ENCODE data around the gene FAM53A.

FAM53A gene

DNA sequence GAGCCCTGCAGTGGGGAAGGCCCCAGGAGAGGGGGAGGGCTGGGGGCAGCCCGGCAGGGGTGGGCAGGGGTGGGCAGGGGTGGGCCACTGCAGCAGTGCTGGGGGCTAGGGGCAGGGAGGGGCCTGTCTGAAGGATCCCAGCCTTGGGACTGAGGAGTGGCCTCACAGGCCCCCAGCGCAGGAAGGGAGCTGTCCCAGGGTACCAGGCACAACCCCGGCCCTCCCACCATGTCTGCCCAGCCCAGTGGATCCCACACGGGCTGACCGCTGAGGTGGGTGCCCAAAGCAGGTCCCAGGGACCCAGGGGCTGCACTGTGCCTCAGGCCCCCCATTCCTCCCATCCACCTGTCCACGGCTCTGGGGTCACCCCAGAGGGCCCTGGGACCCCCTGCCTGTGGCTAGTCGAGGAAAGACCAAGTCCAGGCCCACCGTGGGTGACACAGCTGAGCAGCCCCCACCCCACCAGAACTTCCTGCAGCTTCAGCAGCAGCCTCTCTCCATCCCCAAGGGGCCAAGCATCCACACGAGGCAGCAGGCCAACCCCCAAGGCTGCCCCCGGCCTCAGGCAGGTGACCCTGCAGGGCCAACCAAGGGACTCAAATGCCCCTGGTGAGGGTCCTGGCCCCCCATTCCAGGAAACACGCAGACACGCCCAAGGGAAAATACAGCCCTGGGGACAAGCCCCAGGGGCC is 46.4 kb downstream of the FAM53A start:
- no peak for DNase-seq

DNA sequence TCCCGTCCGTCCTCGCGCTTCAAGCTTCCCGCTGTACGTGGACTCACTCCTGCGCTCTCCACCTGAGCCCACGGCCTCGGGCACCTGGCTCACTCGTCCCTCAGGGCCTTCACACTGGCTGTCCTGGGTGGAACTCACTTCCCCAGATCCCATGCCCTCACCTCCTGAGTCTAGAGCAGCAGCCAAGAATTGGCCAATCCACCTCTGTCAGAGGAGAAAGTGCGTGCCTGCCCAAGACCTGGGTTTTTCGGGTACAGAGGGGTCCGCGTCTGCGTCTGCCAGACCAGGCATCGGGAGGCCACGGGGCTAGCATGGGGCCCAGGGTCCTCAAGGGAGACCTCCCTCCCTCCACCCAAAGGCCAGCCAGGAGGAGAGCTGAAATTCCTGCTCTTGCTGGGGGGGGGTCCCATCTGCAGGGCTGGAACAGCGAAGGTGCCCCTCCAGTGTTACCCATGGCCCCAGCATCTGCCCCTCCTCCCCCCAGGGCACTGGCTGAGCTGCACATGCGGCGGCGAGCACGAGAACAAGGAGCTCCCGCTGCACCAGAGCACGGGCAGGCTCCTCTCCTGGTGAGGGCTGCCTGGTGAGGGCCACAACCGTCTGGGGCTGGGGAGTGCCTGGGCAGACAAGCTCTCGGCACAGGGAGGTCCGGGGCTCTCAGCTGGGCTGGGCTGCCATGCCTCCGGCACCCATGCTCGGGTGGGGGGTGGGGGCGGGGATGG is 47.5 kb downstream of the FAM53A start:
- no peak for DNase-seq

DNA sequence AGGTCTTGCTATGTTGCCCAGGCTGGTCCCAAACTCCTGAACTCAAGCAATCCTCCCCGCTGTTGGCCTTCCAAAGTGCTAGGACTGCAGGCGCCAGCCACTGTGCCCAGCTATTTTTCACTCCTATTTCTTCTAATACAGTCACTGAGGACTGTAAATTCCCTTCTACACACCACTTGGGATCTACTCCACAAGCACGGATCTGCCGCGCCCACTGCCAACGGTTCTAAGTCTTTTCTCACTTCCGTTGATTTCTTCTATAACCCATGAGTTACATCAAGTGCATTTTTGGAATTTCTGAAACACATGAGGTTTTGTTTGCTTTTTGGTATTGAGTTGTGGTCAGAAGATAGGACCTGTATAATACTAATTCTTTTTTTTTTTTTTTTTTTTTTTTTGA is 48.6 kb downstream of the FAM53A start:
- DNase-seq: no peak

DNA sequence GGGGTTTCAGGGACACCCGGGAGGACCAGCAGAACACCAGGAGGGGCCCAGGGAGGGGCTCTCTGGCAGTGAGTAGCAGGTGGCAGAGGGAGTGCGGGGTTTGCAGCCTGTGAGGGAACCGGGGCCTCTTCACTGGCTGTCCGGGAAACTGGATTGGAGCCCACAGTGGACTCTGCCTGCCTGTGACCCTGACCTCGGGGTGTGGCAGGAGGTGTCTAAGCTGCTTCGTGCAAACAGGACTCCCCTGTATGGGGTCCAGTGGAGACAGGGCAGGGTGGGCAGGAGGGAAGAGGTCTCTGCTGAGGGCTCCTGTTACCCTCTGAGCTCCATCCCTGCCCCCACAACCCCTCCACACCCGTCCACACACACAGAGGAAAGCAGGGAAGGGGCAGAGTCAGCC is 50.1 kb downstream of the FAM53A start:
- DNase-seq: no peak

DNA sequence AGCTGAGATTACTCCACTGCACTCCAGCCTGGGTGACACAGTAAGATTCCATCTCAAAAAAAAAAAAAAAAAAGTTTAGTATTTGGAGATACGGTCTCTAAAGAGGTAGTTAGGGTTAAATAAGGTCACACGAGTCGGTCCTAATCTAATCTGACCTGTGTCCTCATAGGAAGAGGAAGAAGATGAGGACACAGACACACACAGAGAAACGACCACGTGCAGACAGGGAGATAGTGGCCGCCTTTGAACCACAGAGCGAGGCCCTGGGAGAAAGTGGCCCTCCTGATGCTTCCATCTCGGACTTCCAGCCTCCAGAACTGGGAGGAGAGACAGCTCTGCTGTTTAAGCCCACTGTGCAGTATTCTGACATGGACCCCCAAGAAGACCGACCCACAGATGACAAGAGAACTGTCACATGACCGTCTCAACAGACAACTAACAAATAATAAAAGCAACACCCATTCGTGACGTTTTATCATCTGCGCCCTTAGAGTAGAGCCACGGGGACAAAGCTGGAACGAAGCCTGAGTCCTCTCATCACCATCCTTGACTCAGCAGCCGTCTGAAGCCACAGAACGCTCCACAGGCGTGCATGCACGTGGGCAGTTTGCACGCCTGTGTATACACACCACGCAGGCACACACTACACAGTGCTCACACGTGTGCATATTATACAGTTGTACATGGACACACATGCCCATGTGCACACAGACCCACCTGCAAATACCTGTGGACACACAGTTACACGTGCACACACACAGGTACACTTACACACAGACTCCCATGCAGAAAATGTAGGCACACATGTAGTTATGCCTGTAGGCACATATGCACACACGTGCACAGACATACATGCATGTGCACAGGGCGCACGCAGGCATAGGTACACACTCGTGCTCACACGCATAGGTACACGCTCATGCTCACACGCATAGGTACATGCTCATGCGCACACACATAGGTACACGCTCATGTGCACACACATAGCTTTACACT is 51.7 kb downstream of the FAM53A start:
- DNase-seq: no peak

DNA sequence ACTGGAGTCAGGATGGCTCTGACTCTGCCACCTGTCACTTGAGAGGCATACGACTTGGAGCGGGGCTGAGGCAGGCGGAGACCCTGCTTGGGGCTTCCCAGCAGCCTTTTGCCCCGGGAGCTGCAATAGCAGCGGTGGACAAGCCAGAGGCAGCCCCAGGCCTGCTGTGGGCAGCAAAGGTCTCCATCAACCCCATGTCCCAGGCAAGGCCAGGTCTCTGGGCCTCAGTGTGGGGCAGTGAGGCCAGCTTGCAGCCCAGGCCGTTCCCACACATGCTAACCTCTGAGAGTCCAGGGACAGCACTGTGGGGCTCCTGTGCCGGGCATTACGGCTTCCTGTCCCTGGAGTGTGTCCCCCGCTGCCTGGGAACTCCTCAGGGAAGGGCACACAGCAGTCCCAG is 53.0 kb downstream of the FAM53A start:
- no peak for DNase-seq

DNA sequence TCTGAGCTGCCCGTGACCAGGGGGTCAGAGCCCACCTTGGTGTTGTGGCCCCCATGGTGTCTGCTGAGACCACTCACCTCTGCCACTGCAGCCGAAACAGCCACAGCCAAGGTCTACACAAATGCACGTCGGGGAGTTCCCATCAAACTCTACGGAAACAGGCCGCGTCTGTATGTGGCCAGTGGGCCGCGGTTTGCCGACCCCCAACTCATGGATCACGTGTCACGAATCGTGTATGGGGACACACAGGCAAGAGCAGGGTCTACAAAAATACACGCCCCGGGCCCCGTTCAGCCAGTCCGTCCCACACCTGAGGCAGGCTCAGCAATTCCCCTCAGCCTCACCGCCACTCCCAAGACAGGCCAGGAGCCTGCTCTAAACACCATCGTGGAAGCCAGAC is 53.8 kb downstream of the FAM53A start:
- no peak for DNase-seq

DNA sequence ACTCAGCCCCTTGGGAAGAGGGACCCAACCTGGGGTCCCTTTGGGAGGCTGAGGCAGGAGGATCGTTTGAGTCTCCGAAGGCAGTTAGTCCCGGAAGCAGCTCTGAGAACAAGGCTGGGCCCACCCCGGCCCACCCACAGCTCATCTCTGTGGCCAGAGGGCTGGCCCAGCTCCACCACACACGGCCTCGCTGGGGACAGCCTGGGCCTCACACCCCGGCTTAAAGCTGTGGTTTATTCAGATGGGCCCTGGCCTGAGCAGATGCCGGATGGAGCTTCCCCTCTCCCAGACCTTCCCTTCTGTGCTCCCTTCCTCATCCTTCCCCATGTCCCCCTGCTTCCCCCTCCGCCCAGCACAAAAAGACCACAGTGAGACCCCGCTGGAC is 54.4 kb downstream of the FAM53A start:
- DNase-seq: no peak

DNA sequence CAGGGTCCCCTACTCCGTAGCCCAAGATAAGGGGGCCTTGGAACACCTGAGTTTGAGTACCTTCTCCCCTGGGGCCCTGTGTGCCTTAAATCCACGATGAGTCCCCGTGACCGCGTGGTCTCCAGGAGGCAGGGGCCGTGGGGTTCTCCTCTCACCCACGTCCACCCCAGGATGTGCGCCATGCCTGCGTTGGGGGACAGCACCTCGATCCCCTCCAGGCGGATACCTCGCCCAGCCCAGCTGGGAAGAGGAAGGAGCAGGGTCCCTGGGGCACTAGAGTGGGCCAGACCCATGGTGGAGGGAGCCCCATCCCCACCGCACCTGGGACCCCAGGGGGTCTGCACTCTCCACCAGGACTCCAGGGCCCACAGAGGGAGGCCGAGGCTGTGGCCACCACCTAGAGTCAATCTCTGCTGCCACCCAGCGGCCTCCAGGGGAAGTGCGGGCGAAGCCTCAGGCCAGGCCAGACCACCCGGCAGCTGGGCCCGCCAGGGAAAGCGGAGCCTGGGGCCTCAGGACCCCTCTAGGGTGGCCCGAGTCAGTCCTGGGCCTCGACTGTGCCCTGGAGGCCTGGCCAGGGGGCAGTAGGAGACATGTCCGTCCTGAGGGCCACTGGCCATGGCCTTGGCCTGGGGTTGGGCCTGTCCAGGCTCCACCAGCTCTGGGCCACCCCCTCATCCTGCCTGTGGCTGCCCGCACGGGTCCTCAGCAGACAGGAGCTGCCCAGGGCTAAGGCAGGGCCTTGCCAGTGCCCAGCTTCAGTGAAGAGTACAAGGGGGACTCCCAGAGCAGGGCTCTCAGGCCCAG is 55.0 kb downstream of the FAM53A start:
- DNase-seq: no peak

DNA sequence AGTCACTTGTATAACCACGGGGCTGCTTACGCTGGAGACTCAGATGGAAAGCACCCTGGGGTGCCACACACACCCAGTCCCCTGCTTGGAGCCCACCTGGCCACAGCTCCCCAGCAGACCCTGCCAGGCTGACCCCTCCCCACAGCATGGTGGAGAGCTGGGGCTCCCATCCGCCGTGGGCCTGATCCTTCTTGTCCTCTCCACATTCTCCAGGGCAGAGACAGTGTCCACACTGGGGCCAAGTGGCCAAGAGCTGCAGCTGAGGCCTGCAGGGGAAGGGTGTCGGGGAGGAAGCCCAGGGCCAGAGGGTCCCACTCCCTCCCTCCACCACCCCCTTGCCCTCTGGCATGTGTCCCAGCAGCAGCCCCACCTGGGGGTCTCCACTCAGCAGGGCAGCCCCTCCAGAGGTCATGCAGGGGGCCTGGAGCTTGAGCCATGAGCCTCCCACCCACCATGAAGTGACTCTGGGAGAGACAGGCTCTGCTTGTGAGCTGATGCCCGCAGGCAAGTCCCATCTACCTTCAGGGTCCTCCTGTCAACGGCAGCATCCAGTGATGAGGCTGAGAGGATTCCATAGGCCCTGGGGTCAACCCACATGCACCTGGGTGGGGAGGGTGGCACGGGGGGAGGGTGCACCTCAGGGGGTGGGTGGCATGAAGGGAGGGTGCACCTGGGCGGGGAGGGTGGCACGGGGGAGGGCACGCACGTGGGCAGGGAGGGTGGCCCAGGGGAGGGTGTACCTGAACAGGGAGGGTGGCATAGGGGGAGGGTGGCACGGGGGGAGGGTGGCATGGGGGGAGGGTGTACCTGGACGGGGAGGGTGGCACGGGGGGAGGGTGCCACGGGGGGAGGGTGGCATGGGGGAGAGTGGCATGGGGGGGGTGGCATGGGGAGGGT is 56.4 kb downstream of the FAM53A start:
- DNase-seq: no peak

DNA sequence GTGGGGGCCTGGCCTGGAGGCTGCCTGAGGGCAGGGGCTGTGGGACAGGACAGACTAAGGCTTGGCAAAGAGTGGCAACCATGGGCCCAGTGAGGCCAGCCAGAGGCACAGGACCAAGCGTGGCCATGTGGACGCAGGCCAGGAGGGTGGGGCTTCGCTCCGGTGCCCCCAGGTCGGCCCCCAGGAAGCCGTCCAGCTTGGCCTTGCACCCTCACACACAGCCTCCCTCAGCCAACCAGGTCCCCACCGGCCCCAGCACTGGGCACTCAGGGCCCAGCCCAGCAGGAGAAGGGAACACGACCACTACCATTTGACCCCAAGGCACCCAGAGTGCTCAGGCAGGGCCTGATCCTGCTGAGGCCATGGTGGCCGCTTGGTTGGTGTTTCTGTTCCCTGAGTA is 57.2 kb downstream of the FAM53A start:
- no peak for DNase-seq

DNA sequence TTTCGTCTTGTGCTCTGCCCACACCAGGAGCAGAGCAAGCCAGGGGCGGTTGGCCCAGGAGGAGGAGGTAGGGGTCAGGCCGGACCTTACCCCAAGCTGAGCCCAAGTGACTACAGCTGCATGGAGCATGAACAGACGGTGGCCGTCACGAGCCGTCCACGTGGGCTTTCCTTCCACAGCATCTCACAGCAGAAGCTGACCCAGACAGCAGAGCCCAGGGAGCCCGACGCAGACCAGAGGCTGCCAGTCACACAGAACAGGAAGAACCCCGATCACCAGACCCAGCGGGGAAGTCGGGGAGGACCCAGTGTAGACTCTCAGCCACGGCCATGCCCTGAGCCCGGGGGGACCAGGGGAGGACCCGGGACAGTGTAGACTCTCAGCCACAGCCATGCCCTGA is 58.0 kb downstream of the FAM53A start:
- no peak for DNase-seq

DNA sequence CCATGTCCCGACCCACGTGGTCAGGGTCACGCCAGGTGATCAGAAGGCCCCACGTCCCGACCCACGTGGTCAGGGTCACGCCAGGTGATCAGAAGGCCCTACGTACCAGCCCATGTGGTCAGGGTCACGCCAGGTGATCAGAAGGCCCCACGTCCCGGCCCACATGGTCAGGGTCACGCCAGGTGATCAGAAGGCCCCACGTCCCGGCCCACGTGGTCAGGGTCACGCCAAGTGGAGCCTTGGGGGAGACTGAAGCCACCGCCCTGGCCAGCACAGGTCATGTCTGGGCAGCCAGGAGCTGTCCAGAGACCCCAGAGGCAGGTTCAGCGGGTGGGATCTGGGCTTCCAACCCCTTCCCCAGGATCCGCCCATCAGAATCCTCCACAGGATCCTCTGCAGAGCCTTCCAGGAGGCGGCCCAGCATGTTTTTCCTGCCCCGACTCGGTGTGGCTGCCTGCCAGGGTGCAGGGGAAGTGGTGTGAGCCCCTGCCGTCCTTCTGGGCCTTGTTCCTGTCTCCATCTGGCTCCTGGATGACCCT is 58.4 kb downstream of the FAM53A start:
- DNase-seq: no peak

DNA sequence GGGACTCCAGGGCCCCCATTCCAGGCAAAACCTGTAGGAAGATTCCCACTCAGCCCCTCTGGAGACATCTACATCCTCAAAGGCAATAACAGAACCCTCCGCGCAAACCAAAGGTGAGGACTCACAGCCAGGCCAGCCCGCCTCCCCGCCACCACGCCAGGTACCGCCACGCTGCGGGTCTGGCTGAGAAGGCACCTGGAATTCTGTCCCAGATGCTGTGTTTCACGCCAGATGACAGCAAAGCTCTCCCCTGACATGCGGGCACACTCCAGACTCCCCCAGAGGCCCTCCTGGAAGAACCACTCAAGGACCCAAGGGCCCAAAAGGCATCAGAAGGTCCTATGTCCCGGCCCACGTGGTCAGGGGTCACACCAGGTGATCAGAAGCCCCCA is 59.6 kb downstream of the FAM53A start:
- no peak for DNase-seq

DNA sequence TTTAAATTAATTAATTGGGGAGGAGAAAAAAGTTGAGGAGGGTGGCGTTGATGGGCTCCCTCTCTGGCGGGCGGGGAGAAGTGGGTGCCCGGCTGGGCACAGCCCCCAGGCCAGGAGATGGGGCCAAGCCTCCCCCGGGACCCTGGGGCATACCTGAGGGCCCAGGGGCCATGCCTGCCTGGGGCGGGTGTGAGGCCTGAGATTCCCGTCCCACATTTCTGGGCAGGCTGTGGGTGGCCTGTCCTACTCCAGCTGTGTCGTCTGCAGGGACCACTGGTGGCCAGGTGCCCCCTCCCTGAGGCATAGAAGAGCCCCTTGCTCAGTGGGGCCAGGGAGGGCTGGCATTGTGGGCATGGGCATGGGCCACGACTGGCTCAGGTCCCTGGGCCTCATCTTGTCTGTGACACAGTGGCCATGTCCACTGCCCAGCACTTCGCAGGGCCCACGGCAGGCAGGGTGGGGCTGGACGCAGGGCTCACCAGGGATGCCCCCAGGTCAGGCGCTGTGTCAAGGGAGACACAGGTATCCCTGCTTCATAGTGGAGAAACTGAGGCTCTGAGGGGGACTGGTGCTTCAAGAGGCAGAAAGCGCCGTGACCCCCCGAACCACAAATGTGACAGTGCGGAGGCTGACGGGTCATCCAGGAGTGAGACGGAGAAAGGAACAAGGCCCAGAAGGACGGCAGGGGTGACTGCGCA is 60.1 kb downstream of the FAM53A start:
- no peak for DNase-seq

DNA sequence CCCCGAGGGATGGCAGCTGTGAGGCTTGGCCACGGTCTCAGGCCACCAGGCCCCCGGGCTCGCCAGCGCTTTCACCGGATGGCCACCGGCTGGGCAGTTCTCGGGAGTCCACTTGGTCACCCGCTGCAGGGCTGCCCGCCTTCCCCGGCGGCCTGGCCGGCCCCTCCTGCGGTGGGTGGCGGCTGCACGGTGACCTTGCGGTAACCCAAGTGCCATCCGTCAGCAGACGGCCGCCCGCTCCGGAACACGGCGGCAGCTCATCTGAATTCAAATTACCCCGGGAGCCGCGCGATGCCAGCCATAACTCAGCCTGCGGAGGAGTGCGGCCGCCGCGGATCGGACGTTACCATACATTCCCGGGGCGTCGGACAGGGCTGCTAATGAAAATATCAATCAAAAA is 60.7 kb downstream of the FAM53A start:
- no peak for DNase-seq

DNA sequence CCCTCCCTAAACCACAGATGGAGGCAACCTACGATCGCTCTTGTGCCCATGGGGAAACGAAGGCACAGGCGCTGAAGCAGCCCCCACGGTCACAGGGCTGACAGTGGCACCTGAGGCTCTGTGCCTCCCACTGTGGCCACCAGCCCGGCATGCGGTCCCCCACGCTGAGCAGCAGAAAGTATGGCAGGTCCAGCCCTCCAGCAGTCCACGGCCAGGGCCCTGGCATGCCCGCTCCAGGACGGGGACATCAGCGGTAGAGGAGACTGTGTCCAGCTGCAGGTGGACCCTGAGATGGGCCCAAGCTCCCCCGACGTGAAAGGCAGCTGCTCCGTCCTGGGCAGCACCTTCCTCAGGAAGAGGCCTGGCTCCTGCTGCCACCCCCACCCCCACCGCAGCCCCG is 61.2 kb downstream of the FAM53A start:
- DNase-seq: no peak

DNA sequence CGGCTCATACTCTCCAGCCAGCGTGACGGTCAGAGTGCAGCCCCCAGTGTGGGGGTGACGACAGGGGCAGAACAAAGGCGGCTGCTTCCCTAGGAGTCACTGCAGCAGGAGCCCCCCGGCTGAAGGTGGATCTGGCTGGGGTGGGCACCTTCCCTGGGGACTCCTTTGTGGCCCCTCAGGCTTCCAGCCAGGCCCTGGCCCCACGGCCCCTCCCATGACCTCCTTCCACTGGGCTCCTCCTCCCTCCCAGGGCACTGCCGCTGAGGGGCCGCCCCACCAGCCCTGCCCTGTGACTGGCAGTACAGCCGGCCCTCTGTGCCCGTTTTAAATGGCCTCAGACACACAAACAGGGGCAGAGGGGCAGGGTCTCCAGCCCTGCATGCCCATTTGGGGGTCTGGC is 61.9 kb downstream of the FAM53A start:
- no peak for DNase-seq

DNA sequence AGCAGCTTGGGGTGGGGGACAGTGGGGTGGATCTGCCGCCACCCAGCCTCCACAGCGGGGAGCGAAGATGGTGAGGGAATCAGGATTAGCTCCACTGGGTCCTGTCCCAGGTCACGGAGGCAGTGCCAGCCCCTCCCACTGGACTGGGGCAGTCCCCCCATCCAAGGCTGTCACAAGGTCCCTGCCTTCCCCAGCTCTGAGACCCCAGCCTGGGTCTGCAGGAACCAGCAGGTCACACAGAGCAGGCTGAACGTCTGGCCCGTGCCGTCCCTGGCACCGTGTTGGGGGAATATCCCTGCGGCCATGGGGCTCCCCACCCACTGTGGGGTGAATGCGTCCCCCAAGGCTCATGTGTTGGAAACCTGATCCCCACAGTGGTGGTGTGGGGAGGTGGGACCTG is 62.6 kb downstream of the FAM53A start:
- DNase-seq: no peak

DNA sequence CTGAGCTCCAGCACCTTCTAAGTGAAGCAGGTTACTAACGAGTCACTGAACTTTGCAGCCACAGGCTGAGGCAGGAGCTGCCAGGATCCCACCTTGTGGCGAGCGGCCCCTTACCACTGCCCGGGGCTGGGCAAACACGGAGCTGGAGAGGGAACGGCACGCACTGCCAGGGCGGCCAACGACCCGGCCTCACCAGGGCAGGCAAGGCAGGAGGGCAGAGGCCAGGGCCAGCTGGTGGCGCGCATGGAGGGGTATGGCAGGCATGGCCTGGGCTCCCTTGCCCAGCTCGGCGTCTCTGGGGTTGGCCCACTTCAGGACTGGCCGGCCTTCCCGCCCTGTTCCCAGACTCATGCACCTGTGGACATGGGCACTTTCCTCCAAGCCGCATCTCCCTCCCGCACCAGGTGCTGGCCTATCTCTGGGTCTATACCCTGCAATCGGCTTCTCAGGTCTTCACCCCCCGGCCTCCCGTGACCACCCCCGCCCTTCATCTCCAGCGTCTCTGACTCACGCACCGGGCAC is 64.9 kb downstream of the FAM53A start:
- DNase-seq: no peak

DNA sequence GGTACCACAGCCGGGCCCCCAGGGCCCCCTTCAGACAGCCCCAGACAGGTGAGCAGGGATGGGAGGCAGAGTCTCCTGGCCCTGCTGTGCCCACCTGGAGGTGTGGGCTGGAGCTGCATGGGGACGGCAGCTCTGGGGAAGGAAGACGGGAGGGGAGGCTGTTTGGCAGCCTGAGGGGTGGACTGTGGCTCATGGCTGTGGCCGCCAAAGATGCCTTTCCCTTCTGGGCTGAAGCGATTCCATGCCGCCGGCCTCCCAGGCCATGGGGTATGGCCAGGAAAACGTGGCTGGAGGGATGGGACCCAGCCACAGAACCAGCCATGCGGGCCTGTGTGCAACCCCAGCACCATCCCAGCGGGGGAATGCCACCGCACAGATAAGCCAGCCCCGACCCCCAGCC is 65.7 kb downstream of the FAM53A start:
- DNase-seq: no peak
